Measurements from ENCODE around the gene HS1BP3.

DNA sequence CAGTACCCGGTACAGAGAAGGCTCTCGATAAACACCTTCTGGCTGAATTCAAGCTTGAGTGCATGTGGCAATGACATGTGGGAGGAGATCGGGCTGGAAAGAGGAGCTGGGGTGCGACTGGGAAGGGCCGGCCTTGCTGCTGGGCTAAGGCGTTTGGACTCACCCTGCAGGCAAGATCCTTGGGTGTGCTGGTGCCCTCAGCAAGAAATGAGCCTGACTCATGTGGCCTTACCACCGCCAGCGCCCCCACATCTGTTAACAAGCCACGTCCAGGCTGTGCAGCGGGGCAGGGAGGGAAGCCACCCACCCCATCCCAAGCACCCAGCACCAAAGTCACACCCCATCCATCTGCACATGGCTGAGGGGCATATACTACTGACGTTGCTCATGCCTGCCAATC is 1.3 kb downstream of the HS1BP3 start:
- TF ChIP-seq, protein P1, sequence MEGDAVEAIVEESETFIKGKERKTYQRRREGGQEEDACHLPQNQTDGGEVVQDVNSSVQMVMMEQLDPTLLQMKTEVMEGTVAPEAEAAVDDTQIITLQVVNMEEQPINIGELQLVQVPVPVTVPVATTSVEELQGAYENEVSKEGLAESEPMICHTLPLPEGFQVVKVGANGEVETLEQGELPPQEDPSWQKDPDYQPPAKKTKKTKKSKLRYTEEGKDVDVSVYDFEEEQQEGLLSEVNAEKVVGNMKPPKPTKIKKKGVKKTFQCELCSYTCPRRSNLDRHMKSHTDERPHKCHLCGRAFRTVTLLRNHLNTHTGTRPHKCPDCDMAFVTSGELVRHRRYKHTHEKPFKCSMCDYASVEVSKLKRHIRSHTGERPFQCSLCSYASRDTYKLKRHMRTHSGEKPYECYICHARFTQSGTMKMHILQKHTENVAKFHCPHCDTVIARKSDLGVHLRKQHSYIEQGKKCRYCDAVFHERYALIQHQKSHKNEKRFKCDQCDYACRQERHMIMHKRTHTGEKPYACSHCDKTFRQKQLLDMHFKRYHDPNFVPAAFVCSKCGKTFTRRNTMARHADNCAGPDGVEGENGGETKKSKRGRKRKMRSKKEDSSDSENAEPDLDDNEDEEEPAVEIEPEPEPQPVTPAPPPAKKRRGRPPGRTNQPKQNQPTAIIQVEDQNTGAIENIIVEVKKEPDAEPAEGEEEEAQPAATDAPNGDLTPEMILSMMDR (IDR thresholded peaks at IDR 0.05 in 4 of 5, conservative IDR thresholded peaks at IDR 0.05 in 1 of 5) = no peak
- no peak for TF ChIP-seq POLR2A (IDR thresholded peaks at IDR 0.05)

Data from gastrocnemius medialis (tissue), 4 donors.